Liver (tissue), 9 donors: ENCODE measurements around the gene SPTBN4. TPM values are rescaled to one million over a fixed set of nuclear protein-coding genes. Genes with fewer than 3 reads are reported as not detected.

ENCODE experiments used
- DNase-seq: peaks from one replicate; pipeline ENCODE4 v3.0.0-alpha.2; 2017; ENCODE audit warnings: low spot score
- H3K27ac ChIP-seq, 2 donors: one replicate each; pipeline ENCODE4 v1.7.0; 2013; ENCODE audit warnings: inconsistent platforms in 2 of 2, low read length in 2 of 2, control low read depth in 1 of 2, low read depth in 1 of 2, mild to moderate bottlenecking in 1 of 2
- H3K27me3 ChIP-seq, 4 donors: one replicate each; pipeline versions ENCODE4 v1.6.1 to v1.7.0; 2013; ENCODE audit warnings: low read length in 3 of 4, inconsistent platforms in 1 of 4, mild to moderate bottlenecking in 1 of 4, moderate library complexity in 1 of 4; ENCODE audit not compliant: control insufficient read depth in 4 of 4, insufficient read depth in 4 of 4
- H3K36me3 ChIP-seq, 4 donors: one replicate each; pipeline versions ENCODE4 v1.6.1 to v1.7.0; 2013; ENCODE audit warnings: low read length in 3 of 4, mild to moderate bottlenecking in 3 of 4, low read depth in 1 of 4, moderate library complexity in 1 of 4; ENCODE audit not compliant: control insufficient read depth in 4 of 4, insufficient read depth in 3 of 4
- H3K4me1 ChIP-seq, 4 donors: one replicate each; pipeline versions ENCODE4 v1.6.1 to v1.7.0; 2013; ENCODE audit warnings: low read length in 3 of 4, mild to moderate bottlenecking in 3 of 4, moderate library complexity in 1 of 4; ENCODE audit not compliant: control insufficient read depth in 4 of 4, insufficient read depth in 4 of 4
- H3K4me3 ChIP-seq, 3 donors: one replicate each; pipeline versions ENCODE4 v1.6.1 to v1.7.0; 2013; ENCODE audit warnings: low read length in 3 of 3, control low read depth in 1 of 3, low read depth in 1 of 3, mild to moderate bottlenecking in 1 of 3
- H3K9ac ChIP-seq, 2 donors: one replicate each; pipeline ENCODE4 v1.7.0; 2013; ENCODE audit warnings: low read length in 2 of 2, mild to moderate bottlenecking in 2 of 2, moderate library complexity in 2 of 2, control low read depth in 1 of 2, low read depth in 1 of 2
- H3K9me3 ChIP-seq, 4 donors: one replicate each; pipeline versions ENCODE4 v1.6.1 to v1.7.0; 2013; ENCODE audit warnings: low read length in 3 of 4; ENCODE audit not compliant: control insufficient read depth in 4 of 4
- EGR1 ChIP-seq, 2 donors: IDR thresholded peaks; 2 replicates each; pipeline ENCODE4 v1.6.1; 2016 to 2018; ENCODE audit warnings: antibody characterized with exemption in 2 of 2, low read depth in 2 of 2
- FOXA1 ChIP-seq: IDR thresholded peaks from 2 replicates; pipeline ENCODE4 v1.6.1; 2016; ENCODE audit warnings: antibody characterized with exemption
- FOXA2 ChIP-seq: IDR thresholded peaks from 2 replicates; pipeline ENCODE4 v1.6.1; 2016; ENCODE audit warnings: antibody characterized with exemption
- GABPA ChIP-seq, 2 donors: IDR thresholded peaks in 1 of 2; conservative IDR thresholded peaks in 1 of 2; 2 replicates each; pipeline ENCODE4 v1.6.1; 2016; ENCODE audit warnings: antibody characterized with exemption in 2 of 2, mild to moderate bottlenecking in 1 of 2, moderate library complexity in 1 of 2
- HNF4A ChIP-seq, 2 donors: conservative IDR thresholded peaks; 2 replicates each; pipeline ENCODE4 v1.6.1; 2016; ENCODE audit warnings: antibody characterized with exemption in 2 of 2, mild to moderate bottlenecking in 2 of 2
- HNF4G ChIP-seq: IDR thresholded peaks from 2 replicates; pipeline ENCODE4 v1.6.1; 2016; ENCODE audit warnings: antibody characterized with exemption
- JUND ChIP-seq, 2 donors: IDR thresholded peaks; 2 replicates each; pipeline ENCODE4 v1.6.1; 2016; ENCODE audit warnings: antibody characterized with exemption in 2 of 2
- NR2F2 ChIP-seq: IDR thresholded peaks from 2 replicates; pipeline ENCODE4 v1.6.1; 2016; ENCODE audit warnings: antibody characterized with exemption
- RAD21 ChIP-seq, 2 donors: IDR thresholded peaks; 2 replicates each; pipeline ENCODE4 v1.6.1; 2016; ENCODE audit warnings: antibody characterized with exemption in 2 of 2, mild to moderate bottlenecking in 2 of 2
- SP1 ChIP-seq: IDR thresholded peaks from 2 replicates; pipeline ENCODE4 v1.6.1; 2018; ENCODE audit warnings: antibody characterized with exemption, mild to moderate bottlenecking
- TAF1 ChIP-seq: conservative IDR thresholded peaks from 2 replicates; pipeline ENCODE4 v1.6.1; 2016; ENCODE audit warnings: antibody characterized with exemption, mild to moderate bottlenecking
- YY1 ChIP-seq: IDR thresholded peaks from 2 replicates; pipeline ENCODE4 v1.6.1; 2016; ENCODE audit warnings: antibody characterized with exemption, mild to moderate bottlenecking
- WGBS: extraction: QIAGEN DNeasy Blood & Tissue Kit; methylation state at CpG from one replicate; pipeline ENCODE4 v1.1.7; 2013; 5-methylcytosine and 5-hydroxymethylcytosine counted together
- polyA plus RNA-seq, 2 donors: library from polyadenylated mRNA; stranded (reverse) in 1 of 2; unstranded in 1 of 2; fragments of 200-250 nt in 1 of 2; fragments of >200 nt in 1 of 2; fragmentation: Nextera tagmentation in 1 of 2; extraction: Ambion mirVana in 1 of 2; gene quantifications; one replicate each; pipeline versions ENCODE4 v1.2.1 to v1.2.3, GENCODE V29; 2013 to 2015
- total RNA-seq, 2 donors: library from RNA; depleted of rRNA; stranded (reverse); fragments of >200 nt; gene quantifications; one replicate each; pipeline ENCODE4 v1.2.3, GENCODE V29; 2014
- TF ChIP-seq, protein P1 (sequence below): fragments of 150-350 bp; IDR thresholded peaks from 2 replicates; pipeline ENCODE4 v1.5.1; 2017; ENCODE audit warnings: improper control_type of control experiment, low read depth, low read length; ENCODE audit not compliant: missing input control
- TF ChIP-seq, protein P2 (sequence below): IDR thresholded peaks from 2 replicates; pipeline ENCODE4 v1.6.1; 2016; ENCODE audit warnings: antibody characterized with exemption, mild to moderate bottlenecking
- TF ChIP-seq, protein P3 (sequence below): IDR thresholded peaks from 2 replicates; pipeline ENCODE4 v1.6.1; 2016; ENCODE audit warnings: antibody characterized with exemption
- TF ChIP-seq, protein P4 (sequence below): IDR thresholded peaks from 2 replicates; pipeline ENCODE4 v1.6.1; 2016; ENCODE audit warnings: antibody characterized with exemption
- TF ChIP-seq, protein P5 (sequence below): IDR thresholded peaks from 2 replicates; pipeline ENCODE4 v1.6.1; 2016; ENCODE audit warnings: antibody characterized with exemption
- donor health status: healthy.
- donor health status: healthy.
- donor health status: healthy.
- donor health status: healthy.
- donor health status: healthy.

Gene SPTBN4
- total and polyA plus RNA-seq, 4 donors: 0.13 to 1.1 (median 0.62) TPM

DNA sequence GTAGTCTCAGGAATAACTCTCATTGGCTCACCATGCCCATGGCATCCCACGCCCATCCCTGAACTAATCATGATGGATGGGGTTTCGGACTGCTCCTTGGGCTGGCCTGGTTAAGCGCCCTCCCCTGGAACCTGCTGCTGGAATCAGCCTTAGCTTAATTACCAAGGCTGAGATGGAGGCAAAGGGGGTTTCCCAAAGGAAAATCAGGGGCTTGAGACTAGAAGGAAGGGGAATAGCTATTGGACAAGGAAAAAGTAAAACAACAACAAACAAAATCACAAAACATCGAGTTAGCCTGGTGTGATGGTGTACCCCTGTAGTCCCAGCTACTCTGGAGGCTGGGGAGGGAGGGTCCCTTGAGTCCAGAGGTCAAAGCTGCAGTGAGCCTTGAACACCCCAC lies 84.2 kb downstream of the SPTBN4 start:
- WGBS: 90% methylated on average over 4 of the region's 4 CpGs
- no peak overlapping the region for H3K4me3 ChIP-seq
- H3K27me3 ChIP-seq: peaks cover 0 to 4% (median 3%) of the 10 kb centered on the region in 4 donors
- H3K36me3 ChIP-seq: no peaks in the 10 kb centered on the region
- H3K4me1 ChIP-seq: peaks cover 0 to 5% (median 3%) of the 10 kb centered on the region in 4 donors
- no peak overlapping the region for H3K9ac ChIP-seq
- no peak for DNase-seq
- H3K27ac ChIP-seq: no peak overlapping the region
- H3K9me3 ChIP-seq: no peaks in the 10 kb centered on the region
- TF ChIP-seq FOXA1 (no peak), FOXA2 (no peak), TAF1 (no peak), HNF4G (no peak), RAD21 (IDR thresholded peaks at IDR 0.05) (no peak), YY1 (no peak), HNF4A (conservative IDR thresholded peaks at IDR 0.05) (no peak), NR2F2 (no peak), GABPA (IDR thresholded peaks at IDR 0.05 in 1 of 2, conservative IDR thresholded peaks at IDR 0.05 in 1 of 2) (no peak), EGR1 (IDR thresholded peaks at IDR 0.05; ENCODE audit: low read depth in 2 of 2) (no peak)
- TF ChIP-seq, protein P1, sequence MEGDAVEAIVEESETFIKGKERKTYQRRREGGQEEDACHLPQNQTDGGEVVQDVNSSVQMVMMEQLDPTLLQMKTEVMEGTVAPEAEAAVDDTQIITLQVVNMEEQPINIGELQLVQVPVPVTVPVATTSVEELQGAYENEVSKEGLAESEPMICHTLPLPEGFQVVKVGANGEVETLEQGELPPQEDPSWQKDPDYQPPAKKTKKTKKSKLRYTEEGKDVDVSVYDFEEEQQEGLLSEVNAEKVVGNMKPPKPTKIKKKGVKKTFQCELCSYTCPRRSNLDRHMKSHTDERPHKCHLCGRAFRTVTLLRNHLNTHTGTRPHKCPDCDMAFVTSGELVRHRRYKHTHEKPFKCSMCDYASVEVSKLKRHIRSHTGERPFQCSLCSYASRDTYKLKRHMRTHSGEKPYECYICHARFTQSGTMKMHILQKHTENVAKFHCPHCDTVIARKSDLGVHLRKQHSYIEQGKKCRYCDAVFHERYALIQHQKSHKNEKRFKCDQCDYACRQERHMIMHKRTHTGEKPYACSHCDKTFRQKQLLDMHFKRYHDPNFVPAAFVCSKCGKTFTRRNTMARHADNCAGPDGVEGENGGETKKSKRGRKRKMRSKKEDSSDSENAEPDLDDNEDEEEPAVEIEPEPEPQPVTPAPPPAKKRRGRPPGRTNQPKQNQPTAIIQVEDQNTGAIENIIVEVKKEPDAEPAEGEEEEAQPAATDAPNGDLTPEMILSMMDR: no peak
- TF ChIP-seq, protein P2, sequence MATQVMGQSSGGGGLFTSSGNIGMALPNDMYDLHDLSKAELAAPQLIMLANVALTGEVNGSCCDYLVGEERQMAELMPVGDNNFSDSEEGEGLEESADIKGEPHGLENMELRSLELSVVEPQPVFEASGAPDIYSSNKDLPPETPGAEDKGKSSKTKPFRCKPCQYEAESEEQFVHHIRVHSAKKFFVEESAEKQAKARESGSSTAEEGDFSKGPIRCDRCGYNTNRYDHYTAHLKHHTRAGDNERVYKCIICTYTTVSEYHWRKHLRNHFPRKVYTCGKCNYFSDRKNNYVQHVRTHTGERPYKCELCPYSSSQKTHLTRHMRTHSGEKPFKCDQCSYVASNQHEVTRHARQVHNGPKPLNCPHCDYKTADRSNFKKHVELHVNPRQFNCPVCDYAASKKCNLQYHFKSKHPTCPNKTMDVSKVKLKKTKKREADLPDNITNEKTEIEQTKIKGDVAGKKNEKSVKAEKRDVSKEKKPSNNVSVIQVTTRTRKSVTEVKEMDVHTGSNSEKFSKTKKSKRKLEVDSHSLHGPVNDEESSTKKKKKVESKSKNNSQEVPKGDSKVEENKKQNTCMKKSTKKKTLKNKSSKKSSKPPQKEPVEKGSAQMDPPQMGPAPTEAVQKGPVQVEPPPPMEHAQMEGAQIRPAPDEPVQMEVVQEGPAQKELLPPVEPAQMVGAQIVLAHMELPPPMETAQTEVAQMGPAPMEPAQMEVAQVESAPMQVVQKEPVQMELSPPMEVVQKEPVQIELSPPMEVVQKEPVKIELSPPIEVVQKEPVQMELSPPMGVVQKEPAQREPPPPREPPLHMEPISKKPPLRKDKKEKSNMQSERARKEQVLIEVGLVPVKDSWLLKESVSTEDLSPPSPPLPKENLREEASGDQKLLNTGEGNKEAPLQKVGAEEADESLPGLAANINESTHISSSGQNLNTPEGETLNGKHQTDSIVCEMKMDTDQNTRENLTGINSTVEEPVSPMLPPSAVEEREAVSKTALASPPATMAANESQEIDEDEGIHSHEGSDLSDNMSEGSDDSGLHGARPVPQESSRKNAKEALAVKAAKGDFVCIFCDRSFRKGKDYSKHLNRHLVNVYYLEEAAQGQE: no peak
- TF ChIP-seq, protein P3, sequence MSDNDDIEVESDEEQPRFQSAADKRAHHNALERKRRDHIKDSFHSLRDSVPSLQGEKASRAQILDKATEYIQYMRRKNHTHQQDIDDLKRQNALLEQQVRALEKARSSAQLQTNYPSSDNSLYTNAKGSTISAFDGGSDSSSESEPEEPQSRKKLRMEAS: no peak
- TF ChIP-seq, protein P4, sequence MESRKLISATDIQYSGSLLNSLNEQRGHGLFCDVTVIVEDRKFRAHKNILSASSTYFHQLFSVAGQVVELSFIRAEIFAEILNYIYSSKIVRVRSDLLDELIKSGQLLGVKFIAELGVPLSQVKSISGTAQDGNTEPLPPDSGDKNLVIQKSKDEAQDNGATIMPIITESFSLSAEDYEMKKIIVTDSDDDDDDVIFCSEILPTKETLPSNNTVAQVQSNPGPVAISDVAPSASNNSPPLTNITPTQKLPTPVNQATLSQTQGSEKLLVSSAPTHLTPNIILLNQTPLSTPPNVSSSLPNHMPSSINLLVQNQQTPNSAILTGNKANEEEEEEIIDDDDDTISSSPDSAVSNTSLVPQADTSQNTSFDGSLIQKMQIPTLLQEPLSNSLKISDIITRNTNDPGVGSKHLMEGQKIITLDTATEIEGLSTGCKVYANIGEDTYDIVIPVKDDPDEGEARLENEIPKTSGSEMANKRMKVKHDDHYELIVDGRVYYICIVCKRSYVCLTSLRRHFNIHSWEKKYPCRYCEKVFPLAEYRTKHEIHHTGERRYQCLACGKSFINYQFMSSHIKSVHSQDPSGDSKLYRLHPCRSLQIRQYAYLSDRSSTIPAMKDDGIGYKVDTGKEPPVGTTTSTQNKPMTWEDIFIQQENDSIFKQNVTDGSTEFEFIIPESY: no peak
- TF ChIP-seq, protein P5, sequence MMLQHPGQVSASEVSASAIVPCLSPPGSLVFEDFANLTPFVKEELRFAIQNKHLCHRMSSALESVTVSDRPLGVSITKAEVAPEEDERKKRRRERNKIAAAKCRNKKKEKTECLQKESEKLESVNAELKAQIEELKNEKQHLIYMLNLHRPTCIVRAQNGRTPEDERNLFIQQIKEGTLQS: no peak

DNA sequence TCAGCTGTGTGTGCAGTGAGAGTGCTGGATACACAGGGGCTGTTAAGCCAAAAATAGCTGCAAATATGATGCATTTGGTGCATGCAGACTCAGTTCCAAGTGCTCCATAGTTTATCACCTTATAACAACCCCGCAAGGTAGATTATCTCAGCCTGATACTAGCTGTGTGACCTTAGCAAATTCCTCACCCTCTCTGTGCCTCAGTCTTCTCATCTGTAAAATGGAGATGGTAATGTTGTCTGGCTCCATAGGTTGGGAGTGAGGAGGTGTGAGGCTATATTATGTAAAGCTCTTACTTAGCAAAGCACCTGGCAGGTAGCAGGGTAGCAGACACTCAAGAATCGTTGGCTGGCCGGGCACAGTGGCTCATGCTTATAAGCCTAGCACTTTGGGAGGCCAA lies 86.0 kb downstream of the SPTBN4 start:
- peaks cover 0 to 5% (median 3%) of the 10 kb centered on the region in 4 donors for H3K4me1 ChIP-seq
- no peak for DNase-seq
- H3K4me3 ChIP-seq: no peak overlapping the region
- no peaks in the 10 kb centered on the region for H3K9me3 ChIP-seq
- H3K9ac ChIP-seq: no peak overlapping the region
- peaks cover 0 to 4% (median 3%) of the 10 kb centered on the region in 4 donors for H3K27me3 ChIP-seq
- 85% methylated on average over 3 of the region's 3 CpGs for WGBS
- H3K36me3 ChIP-seq: no peaks in the 10 kb centered on the region
- H3K27ac ChIP-seq: no peak overlapping the region
- TF ChIP-seq HNF4G (no peak), TAF1 (no peak), HNF4A (conservative IDR thresholded peaks at IDR 0.05) (no peak), YY1 (no peak), NR2F2 (no peak), RAD21 (IDR thresholded peaks at IDR 0.05) (no peak), FOXA1 (no peak), SP1 (no peak), FOXA2 (no peak), JUND (IDR thresholded peaks at IDR 0.05) (no peak)
- TF ChIP-seq, protein P5: no peak
- TF ChIP-seq, protein P3: no peak
- TF ChIP-seq, protein P1: no peak
- TF ChIP-seq, protein P4: no peak
